OCI-LY1 (cell line): ENCODE measurements around the gene LIN9.

ENCODE experiments used
- CTCF ChIP-seq: fragments of 200-600 bp; sonication (generic), shearing (Covaris generic); IDR thresholded peaks from 2 replicates; pipeline ENCODE4 v1.5.1; 2017; ENCODE audit warnings: mild to moderate bottlenecking, antibody characterized with exemption, low read length, moderate library complexity, mixed read lengths
- EZH2 ChIP-seq: fragments of 200-600 bp; sonication (generic), shearing (Covaris generic); IDR thresholded peaks from 2 replicates; pipeline ENCODE4 v1.8.0; 2017; ENCODE audit warnings: borderline replicate concordance, mixed run types, mild to moderate bottlenecking, antibody characterized with exemption, low read length, moderate library complexity, mixed read lengths

GRCh38 chr1:226248796-226249195, 60.2 kb downstream of the LIN9 start:
- no peak for TF ChIP-seq CTCF
- no peak for TF ChIP-seq EZH2
